Peyer's patch (tissue), 4 donors: ENCODE results near the gene PSMD13. TPM values are rescaled to one million over a fixed set of nuclear protein-coding genes. Genes with fewer than 3 reads are reported as not detected.
"Not testable (repeated sequence)": the region's sequence is repeated elsewhere in the genome, so short reads cannot be mapped to it uniquely, and the experiment has no call there.

Source experiments
- DNase-seq, 3 donors: peaks; one replicate each; pipeline ENCODE4 v3.0.0-alpha.2; 2017 to 2019
- H3K27ac ChIP-seq, 4 donors: fragments of 200-600 bp; sonication (generic); one replicate each; pipeline ENCODE4 v1.5.1; 2016 to 2019
- H3K27me3 ChIP-seq, 2 donors: fragments of 200-600 bp; sonication (generic); one replicate each; pipeline ENCODE4 v1.5.1; 2019
- H3K36me3 ChIP-seq, 3 donors: fragments of 200-600 bp; sonication (generic); one replicate each; pipeline ENCODE4 v1.5.1; 2016 to 2019
- H3K4me1 ChIP-seq, 4 donors: fragments of 200-600 bp; sonication (generic); one replicate each; pipeline ENCODE4 v1.5.1; 2016 to 2019
- H3K4me3 ChIP-seq, 4 donors: fragments of 200-600 bp; sonication (generic); 1 replicate in 3 of 4; 2 replicates in 1 of 4; pipeline ENCODE4 v1.5.1; 2016 to 2019; ENCODE audit warnings: mild to moderate bottlenecking in 1 of 4
- H3K9me3 ChIP-seq, 4 donors: fragments of 200-600 bp; sonication (generic); one replicate each; pipeline ENCODE4 v1.5.1; 2016 to 2019; ENCODE audit warnings: mild to moderate bottlenecking in 1 of 4
- POLR2A ChIP-seq, 2 donors: fragments of 450-650 bp; IDR thresholded peaks; one replicate each; pipeline ENCODE4 v1.5.1; 2017; ENCODE audit warnings: antibody characterized with exemption in 2 of 2, mild to moderate bottlenecking in 2 of 2, moderate library complexity in 2 of 2
- total RNA-seq, 4 donors: library from RNA; depleted of rRNA; stranded (reverse); fragments of >200 nt; gene quantifications; one replicate each; pipeline ENCODE4 v1.1.0, GENCODE V29; 2016
- TF ChIP-seq, protein P1 (sequence below), 6 experiments: fragments of 450-650 bp in 4 of 6; fragments of 200-600 bp in 2 of 6; sonication (generic) in 1 of 6; IDR thresholded peaks; one replicate each; pipeline ENCODE4 v1.5.1; 2017 to 2019; ENCODE audit warnings: antibody characterized with exemption in 6 of 6, mild to moderate bottlenecking in 3 of 6, moderate library complexity in 1 of 6

PSMD13 gene
- total RNA-seq, 4 donors from 2014 or later = 74.5 to 125 (median 96.9) TPM

DNA sequence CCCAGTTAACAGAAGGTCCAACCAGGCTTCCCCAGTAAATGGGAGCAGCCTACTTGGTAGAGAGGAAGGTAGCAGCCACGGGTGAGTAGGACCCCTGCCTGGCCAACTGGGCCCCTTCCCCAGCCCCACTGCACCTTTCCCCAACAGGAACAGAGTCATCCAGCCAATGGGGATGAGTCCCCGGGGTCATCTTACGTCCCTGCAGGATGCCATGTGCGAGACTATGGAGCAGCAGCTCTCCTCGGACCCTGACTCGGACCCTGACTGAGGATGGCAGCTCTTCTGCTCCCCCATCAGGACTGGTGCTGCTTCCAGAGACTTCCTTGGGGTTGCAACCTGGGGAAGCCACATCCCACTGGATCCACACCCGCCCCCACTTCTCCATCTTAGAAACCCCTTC, 22.7 kb upstream of the PSMD13 start:
- Histone ChIP-seq H3K27ac (no peak overlapping the region), H3K4me1 (peaks cover 3 to 18% (median 5%) of the 10 kb centered on the region in 4 donors), H3K36me3 (peaks cover 0 to 74% (median 0%) of the 10 kb centered on the region in 3 donors), H3K9me3 (no peaks in the 10 kb centered on the region), H3K27me3 (no peaks in the 10 kb centered on the region), H3K4me3 (no peak overlapping the region)
- peak in 1 of 3 donors; percentile 42 for DNase-seq
- TF ChIP-seq POLR2A (IDR thresholded peaks at IDR 0.05) = no peak
- TF ChIP-seq, protein P1, sequence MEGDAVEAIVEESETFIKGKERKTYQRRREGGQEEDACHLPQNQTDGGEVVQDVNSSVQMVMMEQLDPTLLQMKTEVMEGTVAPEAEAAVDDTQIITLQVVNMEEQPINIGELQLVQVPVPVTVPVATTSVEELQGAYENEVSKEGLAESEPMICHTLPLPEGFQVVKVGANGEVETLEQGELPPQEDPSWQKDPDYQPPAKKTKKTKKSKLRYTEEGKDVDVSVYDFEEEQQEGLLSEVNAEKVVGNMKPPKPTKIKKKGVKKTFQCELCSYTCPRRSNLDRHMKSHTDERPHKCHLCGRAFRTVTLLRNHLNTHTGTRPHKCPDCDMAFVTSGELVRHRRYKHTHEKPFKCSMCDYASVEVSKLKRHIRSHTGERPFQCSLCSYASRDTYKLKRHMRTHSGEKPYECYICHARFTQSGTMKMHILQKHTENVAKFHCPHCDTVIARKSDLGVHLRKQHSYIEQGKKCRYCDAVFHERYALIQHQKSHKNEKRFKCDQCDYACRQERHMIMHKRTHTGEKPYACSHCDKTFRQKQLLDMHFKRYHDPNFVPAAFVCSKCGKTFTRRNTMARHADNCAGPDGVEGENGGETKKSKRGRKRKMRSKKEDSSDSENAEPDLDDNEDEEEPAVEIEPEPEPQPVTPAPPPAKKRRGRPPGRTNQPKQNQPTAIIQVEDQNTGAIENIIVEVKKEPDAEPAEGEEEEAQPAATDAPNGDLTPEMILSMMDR (IDR thresholded peaks at IDR 0.05) = no peak

DNA sequence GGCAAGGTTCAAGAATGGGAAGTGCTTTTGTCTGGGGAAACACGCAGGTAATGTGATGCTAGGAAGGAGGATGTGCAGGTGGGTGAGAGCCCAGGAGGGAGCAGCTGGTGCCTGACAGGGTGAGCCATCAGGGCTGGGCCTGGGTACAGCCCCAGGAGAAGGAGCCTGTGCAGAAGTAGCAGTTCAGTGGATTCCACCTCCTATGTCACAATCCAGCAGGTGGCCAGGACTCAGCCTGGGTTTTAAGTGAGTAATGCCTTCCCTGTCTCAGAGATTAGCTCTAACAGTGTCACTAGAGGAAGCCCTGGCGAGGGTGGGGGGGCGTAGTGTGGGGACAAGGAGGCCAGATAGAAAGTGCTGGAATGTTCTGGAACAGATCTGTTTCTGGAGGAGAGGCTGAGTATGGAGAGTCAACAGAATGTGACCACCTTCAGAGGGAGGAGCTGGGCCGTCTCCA, 21.2 kb upstream of the PSMD13 start:
- peak in 1 of 3 donors; percentile 36 for DNase-seq
- H3K27me3 ChIP-seq = no peaks in the 10 kb centered on the region
- H3K9me3 ChIP-seq = no peaks in the 10 kb centered on the region
- no peak overlapping the region for H3K27ac ChIP-seq
- TF ChIP-seq, protein P1 (IDR thresholded peaks at IDR 0.05) = no peak
- no peak for TF ChIP-seq POLR2A (IDR thresholded peaks at IDR 0.05)
- H3K4me3 ChIP-seq = no peak overlapping the region
- peaks cover 0 to 61% (median 0%) of the 10 kb centered on the region in 3 donors for H3K36me3 ChIP-seq
- peaks cover 0 to 3% (median 0%) of the 10 kb centered on the region in 4 donors for H3K4me1 ChIP-seq

DNA sequence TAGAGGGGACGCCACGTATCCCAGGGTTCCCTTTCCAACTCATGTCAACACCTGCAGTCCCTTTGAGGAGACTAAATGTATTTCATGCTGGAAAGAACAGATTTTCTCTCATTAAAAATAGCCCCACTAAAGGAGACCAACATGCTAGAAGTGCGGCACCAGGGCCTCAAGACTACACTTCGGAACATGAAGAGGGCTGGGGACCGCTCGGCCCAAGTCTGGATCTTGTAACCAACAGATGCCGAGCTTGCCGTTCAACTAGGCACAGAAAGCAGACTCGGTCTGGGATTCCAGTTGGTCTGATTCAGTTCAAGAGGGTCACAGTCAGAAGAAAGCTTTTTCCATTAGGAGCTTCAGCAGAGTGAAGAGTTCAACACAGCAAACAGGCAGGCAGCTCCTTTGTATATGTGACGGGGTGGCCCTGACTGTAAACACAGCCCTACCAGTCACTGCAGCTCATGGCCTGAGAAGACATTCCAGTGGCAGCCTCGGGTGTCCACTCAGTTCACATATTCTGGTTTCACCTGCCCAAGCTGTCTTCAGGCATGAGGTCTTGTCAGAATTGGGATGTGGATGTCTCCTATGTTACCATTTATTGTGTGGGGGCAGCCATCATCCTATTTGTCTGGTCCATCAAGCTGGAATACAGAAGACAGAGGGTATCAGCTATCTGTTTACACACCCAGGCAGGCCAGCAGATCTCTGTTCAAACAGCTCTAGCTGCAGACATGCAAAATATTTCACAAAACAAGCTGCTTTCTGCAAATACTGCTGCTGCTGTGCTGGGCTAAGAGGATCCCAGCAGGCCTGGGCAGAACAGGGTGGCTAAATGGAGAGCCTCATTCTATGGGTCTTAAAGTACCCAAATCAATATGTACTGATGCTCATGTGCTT, 20.4 kb upstream of the PSMD13 start:
- no peaks in the 10 kb centered on the region for H3K4me1 ChIP-seq
- no peaks in the 10 kb centered on the region for H3K9me3 ChIP-seq
- DNase-seq = peak in 1 of 3 donors; percentile 28
- H3K36me3 ChIP-seq = peaks cover 0 to 54% (median 0%) of the 10 kb centered on the region in 3 donors
- H3K27ac ChIP-seq = no peak overlapping the region
- no peaks in the 10 kb centered on the region for H3K27me3 ChIP-seq
- H3K4me3 ChIP-seq = no peak overlapping the region
- TF ChIP-seq POLR2A (IDR thresholded peaks at IDR 0.05) = no peak
- TF ChIP-seq, protein P1 (IDR thresholded peaks at IDR 0.05) = no peak

DNA sequence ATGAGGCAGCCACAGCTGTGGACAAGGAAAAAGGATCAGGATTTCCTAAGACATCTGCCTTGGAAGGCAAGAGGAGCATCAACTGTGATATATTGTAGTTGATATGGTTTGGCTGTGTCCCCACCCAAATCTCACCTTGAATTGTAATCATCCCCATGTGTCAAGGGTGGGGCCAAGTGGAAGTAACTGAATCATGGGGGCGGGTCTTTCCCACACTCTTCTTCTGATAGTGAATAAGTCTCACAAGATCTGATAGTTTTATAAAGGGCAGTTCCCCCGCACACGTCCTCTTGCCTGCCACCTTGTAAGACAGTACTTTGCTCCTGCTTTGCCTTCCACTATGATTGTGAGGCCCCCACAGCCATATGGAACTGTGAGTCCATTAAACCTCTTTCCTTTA, 19.1 kb upstream of the PSMD13 start:
- H3K9me3 ChIP-seq = no peaks in the 10 kb centered on the region
- peak in 1 of 3 donors; percentile 13 for DNase-seq
- no peak for TF ChIP-seq POLR2A (IDR thresholded peaks at IDR 0.05)
- TF ChIP-seq, protein P1 (IDR thresholded peaks at IDR 0.05) = no peak
- no peak overlapping the region for H3K27ac ChIP-seq
- H3K36me3 ChIP-seq = peaks cover 0 to 46% (median 0%) of the 10 kb centered on the region in 3 donors
- no peak overlapping the region for H3K4me3 ChIP-seq
- no peaks in the 10 kb centered on the region for H3K4me1 ChIP-seq
- no peaks in the 10 kb centered on the region for H3K27me3 ChIP-seq

DNA sequence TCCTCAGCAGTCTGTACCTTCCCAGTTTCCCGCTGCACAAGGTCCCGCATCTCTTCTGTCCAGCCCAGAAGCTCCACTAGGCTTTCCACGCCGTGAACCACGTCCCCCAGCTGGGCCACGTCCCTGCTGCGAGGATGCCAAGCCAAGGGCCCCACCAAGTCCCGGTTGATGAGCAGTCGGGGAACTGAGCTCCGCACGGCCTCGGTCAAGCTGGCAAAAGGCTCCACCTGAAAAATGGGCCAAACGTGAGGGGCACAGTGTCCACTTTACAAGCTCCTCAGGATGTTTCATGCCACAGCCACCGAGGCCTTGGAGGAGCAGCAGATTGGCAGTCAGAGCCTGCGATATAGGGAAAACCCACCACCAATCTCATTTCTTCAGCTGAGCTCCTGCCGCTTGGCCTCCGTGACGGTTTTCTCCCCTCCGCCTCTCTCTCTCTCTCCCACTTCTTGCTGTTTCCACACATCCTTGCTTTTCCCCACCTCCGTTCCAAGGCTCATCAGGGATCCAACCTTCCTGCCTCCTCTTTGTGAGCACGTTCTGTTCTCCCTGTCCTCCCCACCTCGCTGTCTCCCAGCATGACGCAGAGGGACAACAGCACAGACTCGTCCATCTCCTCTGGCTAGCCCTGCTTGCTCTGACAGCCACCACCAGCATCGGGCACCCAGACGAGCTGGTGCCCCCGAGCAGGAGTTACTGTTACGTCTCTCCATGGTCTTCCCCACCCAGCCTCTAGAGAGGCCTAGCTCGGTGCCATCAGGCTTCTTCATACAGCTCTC, 17.8 kb upstream of the PSMD13 start:
- peaks cover 0 to 34% (median 0%) of the 10 kb centered on the region in 3 donors for H3K36me3 ChIP-seq
- no peak overlapping the region for H3K4me3 ChIP-seq
- H3K27ac ChIP-seq = no peak overlapping the region
- H3K9me3 ChIP-seq = no peaks in the 10 kb centered on the region
- DNase-seq = peak in 1 of 3 donors; percentile 39
- no peaks in the 10 kb centered on the region for H3K27me3 ChIP-seq
- no peaks in the 10 kb centered on the region for H3K4me1 ChIP-seq
- no peak for TF ChIP-seq POLR2A (IDR thresholded peaks at IDR 0.05)
- TF ChIP-seq, protein P1 (IDR thresholded peaks at IDR 0.05) = no peak

DNA sequence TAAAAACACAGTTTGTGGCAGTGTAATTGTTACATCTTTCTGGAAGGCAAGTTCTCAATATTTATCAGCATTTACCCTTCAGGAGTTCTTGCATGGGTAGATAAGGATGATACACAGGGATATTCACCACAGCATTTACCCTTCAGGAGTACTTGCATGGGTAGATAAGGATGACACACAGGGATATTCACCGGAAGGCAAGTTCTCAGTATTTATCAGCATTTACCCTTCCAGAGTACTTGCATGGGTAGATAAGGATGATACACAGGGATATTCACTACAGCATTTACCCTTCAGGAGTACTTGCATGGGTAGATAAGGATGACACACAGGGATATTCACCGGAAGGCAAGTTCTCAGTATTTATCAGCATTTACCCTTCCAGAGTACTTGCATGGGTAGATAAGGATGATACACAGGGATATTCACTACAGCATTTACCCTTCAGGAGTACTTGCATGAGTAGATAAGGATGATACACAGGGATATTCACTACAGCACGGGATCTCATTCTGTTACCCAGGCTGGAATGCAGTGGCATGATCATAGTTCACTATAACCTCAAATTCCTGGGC, 16.0 kb upstream of the PSMD13 start:
- H3K4me3 ChIP-seq, H3K27me3 ChIP-seq, H3K27ac ChIP-seq, DNase-seq, H3K4me1 ChIP-seq, H3K9me3 ChIP-seq: not testable (repeated sequence)
- H3K36me3 ChIP-seq = peaks cover 0 to 23% (median 0%) of the 10 kb centered on the region in 3 donors
